ENCODE measurements around the gene MDH2. TPM values are rescaled to one million over a fixed set of nuclear protein-coding genes. Genes with fewer than 3 reads are reported as not detected.

The MDH2 gene
- total RNA-seq, 1 donor from 2014 or later, result 125 TPM

DNA sequence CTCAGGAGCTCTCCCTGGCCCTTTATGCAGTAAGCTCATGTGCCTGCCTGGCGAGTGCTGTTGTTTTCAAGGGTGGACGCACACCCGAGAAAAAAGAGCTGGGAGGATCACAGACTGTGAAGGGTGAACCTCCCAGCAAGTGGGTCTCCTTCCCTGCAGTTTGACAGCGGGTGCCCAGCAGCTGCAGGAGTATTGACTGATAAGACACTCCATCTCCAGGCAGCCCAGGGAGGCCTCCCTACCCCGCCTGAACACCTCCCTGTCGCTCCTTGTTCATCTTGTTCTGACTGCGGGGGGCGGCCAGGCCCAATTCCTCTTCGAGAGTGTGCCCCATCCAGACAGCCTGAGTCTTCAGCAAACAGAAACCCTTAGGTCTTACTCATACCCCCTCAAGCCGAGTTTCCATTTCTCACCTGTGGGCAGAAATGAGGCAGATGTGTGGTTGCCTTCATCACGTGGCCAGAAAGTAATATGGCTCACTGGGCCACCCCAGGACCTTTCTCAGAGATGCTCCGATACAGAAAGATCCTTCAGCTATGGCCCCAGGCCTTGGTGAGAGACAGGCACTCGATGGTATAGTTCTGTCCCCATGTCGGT, 17.2 kb downstream of the MDH2 start:
- TF ChIP-seq, protein P1, sequence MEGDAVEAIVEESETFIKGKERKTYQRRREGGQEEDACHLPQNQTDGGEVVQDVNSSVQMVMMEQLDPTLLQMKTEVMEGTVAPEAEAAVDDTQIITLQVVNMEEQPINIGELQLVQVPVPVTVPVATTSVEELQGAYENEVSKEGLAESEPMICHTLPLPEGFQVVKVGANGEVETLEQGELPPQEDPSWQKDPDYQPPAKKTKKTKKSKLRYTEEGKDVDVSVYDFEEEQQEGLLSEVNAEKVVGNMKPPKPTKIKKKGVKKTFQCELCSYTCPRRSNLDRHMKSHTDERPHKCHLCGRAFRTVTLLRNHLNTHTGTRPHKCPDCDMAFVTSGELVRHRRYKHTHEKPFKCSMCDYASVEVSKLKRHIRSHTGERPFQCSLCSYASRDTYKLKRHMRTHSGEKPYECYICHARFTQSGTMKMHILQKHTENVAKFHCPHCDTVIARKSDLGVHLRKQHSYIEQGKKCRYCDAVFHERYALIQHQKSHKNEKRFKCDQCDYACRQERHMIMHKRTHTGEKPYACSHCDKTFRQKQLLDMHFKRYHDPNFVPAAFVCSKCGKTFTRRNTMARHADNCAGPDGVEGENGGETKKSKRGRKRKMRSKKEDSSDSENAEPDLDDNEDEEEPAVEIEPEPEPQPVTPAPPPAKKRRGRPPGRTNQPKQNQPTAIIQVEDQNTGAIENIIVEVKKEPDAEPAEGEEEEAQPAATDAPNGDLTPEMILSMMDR (IDR thresholded peaks at IDR 0.05), result no peak
- H3K27me3 Mint-ChIP-seq, result no peaks in the 10 kb centered on the region
- no peaks in the 10 kb centered on the region for H3K4me1 Mint-ChIP-seq
- no peaks in the 10 kb centered on the region for H3K9me3 Mint-ChIP-seq
- intact Hi-C loops (cut with micrococcal nuclease), result no loop called here
- DNase-seq (no peak), ATAC-seq (ENCODE audit: low read depth) (no peak)
- H3K27ac Mint-ChIP-seq, result no peak overlapping the region
- no peak overlapping the region for H3K4me3 Mint-ChIP-seq
- CTCF ChIA-PET, result no interaction called here
- POLR2A ChIA-PET, result no interaction called here
- peaks cover 71% of the 10 kb centered on the region for H3K36me3 Mint-ChIP-seq (ENCODE audit: low read depth)

DNA sequence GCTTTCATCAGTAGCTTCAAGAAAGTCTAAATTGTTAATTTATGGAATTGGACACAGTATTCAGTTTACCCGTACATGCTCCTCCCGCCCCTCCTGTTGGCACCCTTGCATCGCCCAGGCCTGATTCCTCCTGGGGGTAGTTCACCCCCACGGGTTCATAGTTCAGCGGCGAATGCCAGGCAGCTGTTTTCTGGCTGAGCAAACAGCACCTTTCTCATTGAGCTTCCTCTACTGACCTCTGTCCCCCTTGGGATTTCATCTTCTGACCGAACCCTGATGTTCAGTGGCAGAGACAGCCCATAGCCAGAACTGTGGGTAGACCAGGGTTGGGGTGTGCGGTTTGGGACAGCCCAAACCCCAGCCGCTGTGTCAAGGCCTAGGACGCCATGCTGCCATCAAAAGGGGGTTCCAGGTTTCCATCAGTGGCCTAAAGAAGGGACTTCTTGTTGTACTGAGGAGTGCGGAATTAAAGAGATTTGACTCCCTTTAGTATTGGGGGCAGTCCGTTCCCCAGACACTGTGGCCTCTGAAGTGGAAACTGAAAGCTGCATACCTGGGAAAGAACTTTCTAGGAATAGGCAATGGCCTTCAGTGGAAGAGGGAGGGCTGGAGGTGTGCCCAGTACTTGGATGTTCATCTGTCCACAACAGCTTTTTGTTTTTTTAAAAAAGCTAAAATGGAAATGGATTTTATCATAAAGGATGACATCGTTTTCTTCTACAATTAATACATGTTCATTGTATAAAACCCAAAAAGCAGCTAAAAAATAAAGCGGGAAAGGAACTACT, 19.0 kb downstream of the MDH2 start:
- Mint-ChIP-seq H3K4me1 (no peaks in the 10 kb centered on the region), H3K27me3 (no peaks in the 10 kb centered on the region), H3K36me3 (ENCODE audit: low read depth) (peaks cover 54% of the 10 kb centered on the region), H3K9me3 (no peaks in the 10 kb centered on the region), H3K4me3 (no peak overlapping the region), H3K27ac (no peak overlapping the region)
- ChIA-PET POLR2A (no interaction called here), CTCF (no interaction called here)
- intact Hi-C loops (cut with micrococcal nuclease), result no loop called here
- ATAC-seq (ENCODE audit: low read depth), result no peak
- TF ChIP-seq, protein P1 (IDR thresholded peaks at IDR 0.05), result no peak
- no peak for DNase-seq

DNA sequence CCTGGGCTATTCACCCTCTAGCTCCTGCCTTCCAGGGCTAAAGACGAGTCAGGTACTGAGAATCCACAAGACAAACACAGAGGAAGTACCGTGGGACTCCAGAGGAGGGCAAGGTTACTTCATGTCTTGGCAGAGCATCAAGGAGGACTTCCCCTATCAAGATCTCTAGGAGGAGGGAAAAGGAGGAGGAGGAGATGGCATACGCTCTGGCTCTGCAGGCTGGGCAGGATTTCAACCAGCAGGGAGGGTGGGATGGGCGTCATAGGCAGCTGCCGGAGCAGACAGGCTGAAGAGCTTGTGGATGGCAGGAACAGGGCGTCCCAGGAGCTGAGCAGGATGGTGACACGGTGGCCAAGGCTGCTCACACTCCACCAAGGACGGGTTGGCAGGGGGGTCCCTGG, 21.3 kb downstream of the MDH2 start:
- no peaks in the 10 kb centered on the region for H3K4me1 Mint-ChIP-seq
- DNase-seq, result no peak
- no peaks in the 10 kb centered on the region for H3K9me3 Mint-ChIP-seq
- H3K27ac Mint-ChIP-seq, result no peak overlapping the region
- H3K4me3 Mint-ChIP-seq, result no peak overlapping the region
- TF ChIP-seq, protein P1 (IDR thresholded peaks at IDR 0.05), result no peak
- CTCF ChIA-PET, result interaction anchor here (0.5 kb wide), 1 partner anchor 246 kb away, joined by 3 read pairs; no protein-coding TSS in a partner anchor
- ATAC-seq (ENCODE audit: low read depth), result no peak
- POLR2A ChIA-PET, result interaction anchor here (0.5 to 0.6 kb wide), 2 partner anchors 18 to 119 kb away, joined by 3 to 4 read pairs; no protein-coding TSS in a partner anchor
- intact Hi-C loops (cut with micrococcal nuclease), result no loop called here
- H3K36me3 Mint-ChIP-seq (ENCODE audit: low read depth), result peaks cover 33% of the 10 kb centered on the region
- no peaks in the 10 kb centered on the region for H3K27me3 Mint-ChIP-seq

DNA sequence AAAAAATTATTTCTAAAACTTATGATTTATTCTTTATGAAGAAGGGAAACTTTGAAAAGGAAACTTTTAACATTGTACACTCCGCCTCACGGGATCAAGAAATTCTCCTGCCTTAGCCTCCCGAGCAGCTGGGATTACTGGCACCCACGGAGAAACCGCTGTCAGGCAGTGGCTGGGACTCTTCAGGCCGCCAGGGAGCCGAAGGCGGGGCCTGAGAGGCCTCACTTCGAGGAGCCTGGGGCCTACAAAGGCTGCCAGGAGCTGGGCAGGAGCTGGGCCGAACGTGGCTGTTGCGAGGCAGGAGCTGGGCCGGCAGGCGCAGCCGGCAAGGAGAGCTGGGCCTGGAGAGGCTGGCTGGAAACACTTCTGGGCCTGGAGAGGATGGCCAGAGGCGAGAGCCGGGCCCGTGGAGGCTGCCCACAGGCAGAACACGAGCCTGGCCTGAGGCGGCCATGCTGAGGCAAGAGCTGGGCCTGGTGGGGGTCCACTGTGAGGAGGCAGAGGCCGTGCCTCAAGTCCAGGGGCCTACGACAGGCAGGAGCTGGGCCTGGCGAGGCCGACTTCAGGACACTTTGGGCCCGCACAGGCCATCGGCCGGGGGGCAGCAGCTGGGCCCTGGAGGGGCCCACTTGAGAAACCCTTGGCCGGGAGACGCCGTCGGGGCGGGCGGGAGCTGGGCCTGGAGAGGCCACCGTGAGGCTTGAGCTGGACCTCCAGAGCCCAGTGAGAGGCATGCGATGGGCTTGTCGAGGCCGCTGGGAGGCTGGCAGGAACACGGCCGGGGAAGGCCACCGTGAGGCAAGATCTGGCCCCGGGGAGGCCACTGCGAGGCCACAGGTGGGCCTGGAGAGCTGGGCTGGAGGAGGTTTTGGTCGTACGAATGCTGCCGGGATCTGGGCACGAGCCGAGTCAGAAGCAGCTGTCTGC, 23.7 kb downstream of the MDH2 start:
- Mint-ChIP-seq H3K27me3 (no peaks in the 10 kb centered on the region), H3K4me3 (no peak overlapping the region), H3K27ac (no peak overlapping the region), H3K36me3 (ENCODE audit: low read depth) (peaks cover 10% of the 10 kb centered on the region), H3K9me3 (peaks cover 8% of the 10 kb centered on the region), H3K4me1 (no peaks in the 10 kb centered on the region)
- intact Hi-C loops (cut with micrococcal nuclease), result no loop called here
- ATAC-seq (ENCODE audit: low read depth) (no peak), DNase-seq (no peak)
- TF ChIP-seq, protein P1 (IDR thresholded peaks at IDR 0.05), result no peak
- CTCF ChIA-PET, result no interaction called here
- POLR2A ChIA-PET, result interaction anchor here (0.6 kb wide), 1 partner anchor 148 kb away, joined by 3 read pairs; no protein-coding TSS in a partner anchor
